Activated CD8-positive, alpha-beta memory T cell treated with anti-CD3 and anti-CD28 coated beads for 24 hours (primary cell): ENCODE results near the gene RNF5.

ENCODE experiments used
- DNase-seq: peaks from one replicate; pipeline ENCODE4 v3.0.0-alpha.2; 2020

The RNF5 gene

GRCh38 chr6:32212076-32212760 is 34.0 kb downstream of the RNF5 start:
- DNase-seq = no peak

GRCh38 chr6:32213649-32214048 is 35.4 kb downstream of the RNF5 start:
- DNase-seq = no peak

DNA sequence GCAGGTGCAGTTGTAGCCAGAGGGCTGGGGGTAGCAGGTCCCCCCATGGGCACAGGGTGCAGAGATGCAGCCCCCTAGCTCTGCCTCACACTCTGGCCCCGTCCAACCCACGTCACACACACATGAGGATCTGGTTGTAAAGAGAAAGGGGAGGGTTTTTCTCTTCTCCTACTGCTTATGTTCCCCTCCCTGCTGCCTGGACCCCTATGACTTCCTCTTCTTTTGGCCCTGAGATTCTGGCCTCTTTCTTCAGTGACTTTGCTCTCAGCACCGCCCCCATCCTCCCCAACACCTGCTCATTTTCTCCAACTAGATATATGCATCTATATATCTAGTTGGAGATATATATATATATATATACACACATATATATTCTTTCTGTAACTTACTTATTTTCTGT is 35.9 kb downstream of the RNF5 start:
- DNase-seq = no peak

DNA sequence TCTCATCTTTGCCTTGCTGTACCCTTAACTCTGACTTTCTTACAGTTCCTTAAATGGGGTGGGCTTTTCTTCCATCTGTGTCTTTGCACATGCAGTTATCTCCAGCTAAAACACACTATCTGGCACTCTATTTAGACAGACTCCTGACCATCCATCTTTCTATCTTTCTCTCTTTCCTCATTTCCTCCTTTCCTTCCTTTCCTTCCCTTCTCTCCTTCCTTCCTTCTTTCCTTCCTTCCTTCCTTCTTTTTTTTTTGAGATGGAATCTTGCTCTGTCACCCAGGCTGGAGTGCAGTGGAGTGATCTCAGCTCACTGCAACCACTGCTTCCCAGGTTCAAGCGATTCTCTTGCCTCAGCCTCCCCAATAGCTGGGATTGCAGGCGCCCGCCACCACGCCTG is 37.4 kb downstream of the RNF5 start:
- no peak for DNase-seq

- DNase-seq = no peak
Observed at GRCh38 chr6:32216285-32216684, 38.1 kb downstream of the RNF5 start.

GRCh38 chr6:32216998-32217397 is 38.8 kb downstream of the RNF5 start:
- DNase-seq = no peak

DNA sequence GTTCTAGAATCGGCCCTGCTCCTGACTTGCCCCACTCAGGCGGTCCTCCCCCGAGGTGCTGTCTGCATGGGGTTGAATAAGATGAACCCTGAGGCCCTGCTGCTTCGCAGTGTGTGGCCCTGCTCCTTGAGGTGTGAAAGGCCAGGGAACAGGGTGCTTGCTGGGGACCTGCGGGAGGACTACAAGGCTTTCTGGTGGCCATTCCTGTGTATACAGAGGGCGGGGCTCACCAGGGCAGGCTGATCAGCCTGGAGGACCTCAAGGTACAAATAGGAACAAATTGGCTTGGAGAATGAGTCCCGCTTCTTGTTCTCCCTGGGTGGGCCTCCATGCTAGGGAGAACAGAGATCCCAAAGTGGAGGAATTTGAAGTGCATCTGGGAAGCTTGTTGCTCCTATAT is 40.0 kb downstream of the RNF5 start:
- DNase-seq = no peak

DNA sequence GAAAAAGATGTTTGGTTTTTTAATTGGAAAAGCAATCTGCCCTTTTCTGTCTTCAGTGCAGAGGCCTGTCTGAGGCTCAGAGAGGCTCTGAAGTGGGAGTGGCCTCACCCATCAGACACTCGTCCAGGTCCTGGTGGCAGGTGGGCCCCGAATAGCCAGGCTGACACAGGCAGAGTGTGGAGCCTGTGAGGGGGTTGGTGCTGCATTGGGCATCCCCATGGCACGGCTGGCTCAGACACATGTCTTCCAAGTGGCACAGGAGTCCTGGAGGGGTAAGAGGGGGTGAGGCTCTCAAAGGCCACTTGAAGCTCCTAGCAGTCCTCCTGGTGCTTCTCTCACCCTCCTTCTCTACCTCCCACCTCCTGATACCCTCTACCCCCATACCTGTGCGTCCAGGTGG is 41.8 kb downstream of the RNF5 start:
- no peak for DNase-seq

- no peak for DNase-seq
Observed at GRCh38 chr6:32222333-32223230, 44.4 kb downstream of the RNF5 start.

DNA sequence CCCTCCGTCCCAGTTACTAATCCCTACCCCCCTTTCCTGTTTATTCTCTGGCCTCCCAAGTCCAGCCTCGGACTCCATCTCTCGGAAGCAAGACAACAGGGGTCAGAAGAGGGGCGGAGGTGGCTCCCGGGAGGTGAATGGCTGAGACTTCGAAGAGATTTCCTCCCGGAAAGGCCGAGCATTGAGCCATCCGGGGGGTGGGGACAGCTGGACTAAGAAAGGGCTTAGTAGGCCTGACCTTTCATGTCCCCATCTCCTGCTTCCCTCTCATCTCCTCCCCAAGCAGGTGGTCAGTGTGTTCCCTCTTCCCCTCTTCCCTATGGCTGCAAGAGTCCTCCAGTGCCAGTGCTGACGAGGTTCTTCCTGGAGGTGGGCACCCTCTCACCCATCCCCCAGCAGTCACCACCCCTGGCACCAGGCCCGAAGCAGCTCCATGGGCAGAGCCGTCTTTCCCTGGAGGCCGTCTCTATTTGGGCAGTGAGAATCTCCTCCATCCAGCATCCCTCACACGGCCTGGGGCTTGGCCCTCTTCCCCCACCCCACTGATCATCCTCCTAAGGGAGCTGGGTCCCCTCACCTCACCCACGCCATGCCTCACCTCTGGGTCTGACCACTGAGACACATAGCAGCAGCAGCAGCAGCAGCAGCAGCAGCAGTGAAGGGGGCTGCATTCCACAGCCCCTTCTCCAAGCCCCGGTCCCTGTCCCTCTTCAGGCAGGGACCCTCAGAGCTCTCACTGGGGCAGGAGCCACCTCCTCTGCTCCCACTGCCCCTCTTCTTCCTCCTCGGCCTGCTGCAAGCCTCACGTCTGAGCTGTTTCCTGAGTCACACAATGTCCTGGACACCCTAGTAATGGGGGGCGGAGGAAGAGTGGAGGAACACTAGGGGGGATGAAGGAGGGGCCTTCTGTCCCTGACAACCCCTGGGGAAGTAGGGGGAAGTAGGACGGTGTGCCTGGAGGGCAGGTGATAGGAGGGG is 45.3 kb downstream of the RNF5 start, which contains the start of gene NOTCH4:
Gene NOTCH4, minus strand, starts transcription at position 810 of the 978 bp plus-strand sequence. Its CDS starts 139 bp downstream, at position 671.
- DNase-seq = no peak

DNA sequence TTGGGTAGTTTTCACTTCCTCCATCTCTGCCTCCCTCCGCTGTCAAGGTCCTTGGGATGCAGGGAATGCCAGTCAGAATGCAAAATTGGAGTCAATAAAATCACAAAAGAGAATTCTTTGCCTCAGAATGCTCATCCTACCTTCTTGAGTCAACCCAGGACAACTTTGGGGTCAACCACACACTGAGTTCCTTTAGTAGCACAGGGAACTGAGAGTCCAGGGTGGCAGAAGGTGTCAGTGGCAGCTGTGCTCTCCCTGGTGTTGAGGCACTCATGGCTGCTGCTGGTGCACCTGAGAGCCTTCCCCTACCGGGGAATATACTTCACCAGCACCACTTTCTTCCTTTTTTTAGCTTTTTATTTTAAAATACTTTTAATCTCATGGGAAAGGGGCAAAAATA is 46.5 kb downstream of the RNF5 start:
- DNase-seq = no peak

GRCh38 chr6:32226434-32226833 is 48.2 kb downstream of the RNF5 start:
- DNase-seq = no peak
